Neuron (in vitro differentiated cells): ENCODE data around the gene GRAMD1B.

Experiments
- H2AFZ ChIP-seq: one replicate; pipeline ENCODE4 v1.6.1; 2013; ENCODE audit warnings: low read depth, mild to moderate bottlenecking, inconsistent platforms, low read length, moderate library complexity
- H3K27me3 ChIP-seq: one replicate; pipeline ENCODE4 v1.6.1; 2013; ENCODE audit warnings: low read length; ENCODE audit not compliant: insufficient read depth
- H3K36me3 ChIP-seq: one replicate; pipeline ENCODE4 v1.6.1; 2013; ENCODE audit warnings: low read length; ENCODE audit not compliant: insufficient read depth
- H3K4me1 ChIP-seq: one replicate; pipeline ENCODE4 v1.6.1; 2013; ENCODE audit warnings: low read length; ENCODE audit not compliant: insufficient read depth
- H3K4me3 ChIP-seq: 2 replicates; pipeline ENCODE4 v1.5.1; 2013; ENCODE audit warnings: mild to moderate bottlenecking, low read length, moderate library complexity
- H3K9me3 ChIP-seq: one replicate; pipeline ENCODE4 v1.6.1; 2013; ENCODE audit warnings: low read length

The GRAMD1B gene

GRCh38 chr11:123419731-123420452 lies 10.2 kb upstream of the GRAMD1B start:
- Histone ChIP-seq H3K4me1 (no peaks in the 10 kb centered on the region), H3K27me3 (peaks cover 5% of the 10 kb centered on the region), H3K4me3 (no peak overlapping the region), H2AFZ (no peak overlapping the region), H3K9me3 (no peaks in the 10 kb centered on the region), H3K36me3 (no peaks in the 10 kb centered on the region)

GRCh38 chr11:123421589-123421988 lies 8.5 kb upstream of the GRAMD1B start:
- Histone ChIP-seq H3K36me3 (no peaks in the 10 kb centered on the region), H3K9me3 (no peaks in the 10 kb centered on the region), H3K4me1 (no peaks in the 10 kb centered on the region), H2AFZ (no peak overlapping the region), H3K4me3 (no peak overlapping the region), H3K27me3 (peaks cover 11% of the 10 kb centered on the region)

GRCh38 chr11:123425367-123425766 lies 4.7 kb upstream of the GRAMD1B start:
- Histone ChIP-seq H3K9me3 (no peaks in the 10 kb centered on the region), H3K36me3 (no peaks in the 10 kb centered on the region), H3K4me1 (peaks cover 6% of the 10 kb centered on the region), H2AFZ (no peak overlapping the region), H3K4me3 (no peak overlapping the region), H3K27me3 (peaks cover 39% of the 10 kb centered on the region)

GRCh38 chr11:123426789-123427188 lies 3.3 kb upstream of the GRAMD1B start:
- H3K27me3 ChIP-seq, result peaks cover 53% of the 10 kb centered on the region
- H3K4me3 ChIP-seq, result no peak overlapping the region
- H2AFZ ChIP-seq, result no peak overlapping the region
- no peaks in the 10 kb centered on the region for H3K36me3 ChIP-seq
- peaks cover 6% of the 10 kb centered on the region for H3K4me1 ChIP-seq
- no peaks in the 10 kb centered on the region for H3K9me3 ChIP-seq

GRCh38 chr11:123427405-123427804 lies 2.7 kb upstream of the GRAMD1B start:
- Histone ChIP-seq H3K36me3 (no peaks in the 10 kb centered on the region), H3K27me3 (peaks cover 57% of the 10 kb centered on the region), H3K4me3 (no peak overlapping the region), H2AFZ (no peak overlapping the region), H3K9me3 (no peaks in the 10 kb centered on the region), H3K4me1 (peaks cover 6% of the 10 kb centered on the region)

- Histone ChIP-seq H3K36me3 (no peaks in the 10 kb centered on the region), H3K27me3 (peaks cover 60% of the 10 kb centered on the region), H3K4me1 (peaks cover 6% of the 10 kb centered on the region), H3K9me3 (no peaks in the 10 kb centered on the region), H2AFZ (no peak overlapping the region), H3K4me3 (no peak overlapping the region)
Measured at GRCh38 chr11:123428116-123428715, 1.9 kb upstream of the GRAMD1B start.

- H3K36me3 ChIP-seq, result no peaks in the 10 kb centered on the region
- peaks cover 60% of the 10 kb centered on the region for H3K27me3 ChIP-seq
- H3K9me3 ChIP-seq, result no peaks in the 10 kb centered on the region
- no peak overlapping the region for H3K4me3 ChIP-seq
- no peak overlapping the region for H2AFZ ChIP-seq
- H3K4me1 ChIP-seq, result peaks cover 6% of the 10 kb centered on the region
Measured at GRCh38 chr11:123429336-123429735, 733 bp upstream of the GRAMD1B start.

GRCh38 chr11:123430721-123431497 lies 840 bp downstream of the GRAMD1B start:
- Histone ChIP-seq H3K27me3 (peaks cover 56% of the 10 kb centered on the region), H3K4me3 (peak overlapping the region; percentile 48), H3K4me1 (peaks cover 6% of the 10 kb centered on the region), H2AFZ (peak overlapping the region; percentile 95), H3K36me3 (no peaks in the 10 kb centered on the region), H3K9me3 (no peaks in the 10 kb centered on the region)

- no peaks in the 10 kb centered on the region for H3K36me3 ChIP-seq
- peaks cover 51% of the 10 kb centered on the region for H3K27me3 ChIP-seq
- H3K4me1 ChIP-seq, result peaks cover 6% of the 10 kb centered on the region
- H2AFZ ChIP-seq, result no peak overlapping the region
- no peaks in the 10 kb centered on the region for H3K9me3 ChIP-seq
- no peak overlapping the region for H3K4me3 ChIP-seq
Measured at GRCh38 chr11:123431619-123432018, 1.6 kb downstream of the GRAMD1B start.

GRCh38 chr11:123434262-123434661 lies 4.2 kb downstream of the GRAMD1B start:
- Histone ChIP-seq H3K4me1 (peaks cover 6% of the 10 kb centered on the region), H2AFZ (no peak overlapping the region), H3K9me3 (no peaks in the 10 kb centered on the region), H3K27me3 (peaks cover 29% of the 10 kb centered on the region), H3K4me3 (no peak overlapping the region), H3K36me3 (no peaks in the 10 kb centered on the region)

- Histone ChIP-seq H3K36me3 (no peaks in the 10 kb centered on the region), H3K4me3 (no peak overlapping the region), H3K9me3 (no peaks in the 10 kb centered on the region), H3K27me3 (peaks cover 23% of the 10 kb centered on the region), H2AFZ (no peak overlapping the region), H3K4me1 (peaks cover under 1% of the 10 kb centered on the region)
Measured at GRCh38 chr11:123434911-123435310, 4.8 kb downstream of the GRAMD1B start.

GRCh38 chr11:123437236-123437979 lies 7.3 kb downstream of the GRAMD1B start:
- Histone ChIP-seq H2AFZ (no peak overlapping the region), H3K4me3 (no peak overlapping the region), H3K27me3 (peaks cover 5% of the 10 kb centered on the region), H3K36me3 (no peaks in the 10 kb centered on the region), H3K9me3 (no peaks in the 10 kb centered on the region), H3K4me1 (no peaks in the 10 kb centered on the region)
